A549 (cell line): ENCODE data around the gene THAP3. TPM values are rescaled to one million over a fixed set of nuclear protein-coding genes. Genes with fewer than 3 reads are reported as not detected.

ENCODE experiments used
- ATAC-seq, 2 experiments: fragments of 200-7000 bp in 1 of 2; fragments of >200 bp in 1 of 2; cut with Nextera tagmentation in 1 of 2; cut with Tn5 transposase in 1 of 2; 3 replicates each; pipeline versions ENCODE4 v1.8.0 to v1.9.1; 2018 to 2020; ENCODE audit warnings: mild to moderate bottlenecking in 1 of 2, moderate library complexity in 1 of 2
- CTCF ChIA-PET: fragments of 300-600 bp; sonication (Branson Sonifier 250); formaldehyde crosslinking; extraction: SDS; loops from one replicate; lab custom pipeline; 2021; ENCODE audit warnings: antibody characterized with exemption, inconsistent platforms; lab: Yijun Ruan, JAX
- POLR2A ChIA-PET: fragments of 350-600 bp; formaldehyde crosslinking; extraction: SDS; loops from one replicate; lab custom pipeline; 2021; ENCODE audit warnings: antibody characterized with exemption, inconsistent platforms; lab: Yijun Ruan, JAX
- DNase-seq, 2 experiments: peaks; one replicate each; pipeline versions ENCODE4 v3.0.0 to v3.0.0-alpha.2; 2011 to 2016; ENCODE audit warnings: low read depth in 1 of 2, low spot score in 1 of 2
- FAIRE-seq: peaks from 2 replicates; lab custom pipeline; 2011; peaks lifted over from hg19 to GRCh38; lab: Jason Lieb, UNC
- H3K27ac ChIP-seq, 2 experiments: fragments of >200 bp; sonication (Bioruptor Twin); formaldehyde crosslinking; 3 replicates each; pipeline ENCODE4 v1.5.1; 2016 to 2017
- H3K4me1 ChIP-seq: fragments of >200 bp; sonication (Bioruptor Twin); formaldehyde crosslinking; 3 replicates; pipeline ENCODE4 v1.6.1; 2016
- H3K4me2 ChIP-seq: fragments of >200 bp; sonication (Bioruptor Twin); formaldehyde crosslinking; 3 replicates; pipeline ENCODE4 v1.6.1; 2016
- H3K4me3 ChIP-seq: fragments of >200 bp; sonication (Bioruptor Twin); formaldehyde crosslinking; 3 replicates; pipeline ENCODE4 v1.5.1; 2016
- H3K9me3 ChIP-seq: fragments of >200 bp; sonication (Bioruptor Twin); formaldehyde crosslinking; 3 replicates; pipeline ENCODE4 v1.6.1; 2016
- CBX2 ChIP-seq: fragments of 200-600 bp; sonication (generic); IDR thresholded peaks from 2 replicates; pipeline ENCODE4 v1.6.1; 2016; ENCODE audit warnings: low read depth, mild to moderate bottlenecking, borderline replicate concordance
- CBX8 ChIP-seq: fragments of 200-600 bp; sonication (generic); IDR thresholded peaks from 2 replicates; pipeline ENCODE4 v1.6.1; 2016
- EHF ChIP-seq: fragments of 250-450 bp; sonication (Bioruptor Pico); IDR thresholded peaks from 2 replicates; pipeline ENCODE4 v1.5.0; 2020; ENCODE audit warnings: mild to moderate bottlenecking
- EP300 ChIP-seq, 2 experiments: fragments of >200 bp; sonication (Bioruptor Twin); formaldehyde crosslinking; IDR thresholded peaks; 2 replicates in 1 of 2; 3 replicates in 1 of 2; pipeline ENCODE4 v1.6.1; 2016 to 2017
- FOSB ChIP-seq: fragments of 250-450 bp; sonication (Bioruptor Pico); IDR thresholded peaks from 2 replicates; pipeline ENCODE4 v1.5.0; 2020; ENCODE audit warnings: mild to moderate bottlenecking, moderate library complexity
- FOSL2 ChIP-seq, 2 experiments: fragments of 450-650 bp in 1 of 2; fragments of >200 bp in 1 of 2; sonication (Bioruptor Twin) in 1 of 2; formaldehyde crosslinking; IDR thresholded peaks; 2 replicates each; pipeline versions ENCODE4 v1.5.0 to v1.6.1; 2016 to 2020; ENCODE audit warnings: mild to moderate bottlenecking in 1 of 2, moderate library complexity in 1 of 2
- HEYL ChIP-seq: fragments of 250-450 bp; sonication (Bioruptor Pico); IDR thresholded peaks from 2 replicates; pipeline ENCODE4 v1.8.0; 2021; ENCODE audit warnings: mild to moderate bottlenecking, moderate library complexity
- HOXB13 ChIP-seq: fragments of 250-450 bp; sonication (Bioruptor Pico); IDR thresholded peaks from 2 replicates; pipeline ENCODE4 v1.5.0; 2020; ENCODE audit warnings: low read depth, mild to moderate bottlenecking, moderate library complexity
- JUN ChIP-seq, 2 experiments: fragments of >200 bp; sonication (Bioruptor Twin); formaldehyde crosslinking; IDR thresholded peaks; 2 replicates in 1 of 2; 3 replicates in 1 of 2; pipeline ENCODE4 v1.6.1; 2016 to 2017
- KDM5A ChIP-seq: fragments of 200-600 bp; sonication (generic); IDR thresholded peaks from 2 replicates; pipeline ENCODE4 v1.6.1; 2016; ENCODE audit warnings: antibody characterized with exemption, mild to moderate bottlenecking
- MAFK ChIP-seq: fragments of 450-650 bp; IDR thresholded peaks from 2 replicates; pipeline ENCODE4 v1.6.1; 2014; ENCODE audit not compliant: partially characterized antibody
- NPAS2 ChIP-seq: fragments of 250-450 bp; sonication (Bioruptor Pico); IDR thresholded peaks from 2 replicates; pipeline ENCODE4 v1.8.0; 2022; ENCODE audit warnings: mild to moderate bottlenecking, moderate library complexity, borderline replicate concordance
- POLR2AphosphoS2 ChIP-seq: conservative IDR thresholded peaks from 2 replicates; pipeline ENCODE4 v1.6.1; 2012; ENCODE audit warnings: low read length, improper control_type of control experiment, inconsistent platforms
- ZC3H11A ChIP-seq: fragments of 450-650 bp; IDR thresholded peaks from 2 replicates; pipeline ENCODE4 v1.6.1; 2014; ENCODE audit warnings: antibody characterized with exemption, mild to moderate bottlenecking
- ZFP36 ChIP-seq: fragments of 450-650 bp; IDR thresholded peaks from 2 replicates; pipeline ENCODE4 v1.6.1; 2014; ENCODE audit warnings: borderline replicate concordance; ENCODE audit not compliant: partially characterized antibody
- ZSCAN20 ChIP-seq: fragments of 250-450 bp; sonication (Bioruptor Pico); IDR thresholded peaks from 2 replicates; pipeline ENCODE4 v1.8.0; 2022; ENCODE audit warnings: mild to moderate bottlenecking, moderate library complexity
- WGBS: methylation state at CpG from one replicate; pipeline ENCODE4 v1.1.6; 2017; ENCODE audit errors: missing lambda C conversion rate; 5-methylcytosine and 5-hydroxymethylcytosine counted together
- polyA plus RNA-seq, 4 experiments: library from polyadenylated mRNA; depleted of rRNA in 3 of 4; stranded (reverse); fragments of >200 nt; fragmentation: RNase III in 1 of 4; extraction: RNeasy Plus Mini Kit Qiagen cat#74134 plus additional on column Dnase treatment in 1 of 4; gene quantifications; 2 replicates in 3 of 4; 3 replicates in 1 of 4; pipeline ENCODE4 v1.2.3, GENCODE V29; 2011 to 2017
- TF ChIP-seq, protein P1 (sequence below): fragments of >200 bp; sonication (Bioruptor Twin); formaldehyde crosslinking; IDR thresholded peaks from 2 replicates; pipeline ENCODE4 v1.6.1; 2016
- TF ChIP-seq, protein P2 (sequence below): fragments of 250-450 bp; sonication (Bioruptor Pico); IDR thresholded peaks from 2 replicates; pipeline ENCODE4 v1.5.0; 2021; ENCODE audit warnings: mild to moderate bottlenecking, moderate library complexity, borderline replicate concordance
- TF ChIP-seq, protein P3 (sequence below): fragments of 250-450 bp; sonication (Bioruptor Pico); IDR thresholded peaks from 2 replicates; pipeline ENCODE4 v1.5.0; 2020; ENCODE audit warnings: low read depth, mild to moderate bottlenecking, moderate library complexity
- TF ChIP-seq, protein P4 (sequence below): fragments of >200 bp; sonication (Bioruptor Twin); formaldehyde crosslinking; IDR thresholded peaks from 3 replicates; pipeline ENCODE4 v1.5.1; 2016

THAP3 gene
- polyA plus RNA-seq, 2 of the 4 experiments (the other 2 are of a cell fraction) = 6.5 to 12.0 TPM

DNA sequence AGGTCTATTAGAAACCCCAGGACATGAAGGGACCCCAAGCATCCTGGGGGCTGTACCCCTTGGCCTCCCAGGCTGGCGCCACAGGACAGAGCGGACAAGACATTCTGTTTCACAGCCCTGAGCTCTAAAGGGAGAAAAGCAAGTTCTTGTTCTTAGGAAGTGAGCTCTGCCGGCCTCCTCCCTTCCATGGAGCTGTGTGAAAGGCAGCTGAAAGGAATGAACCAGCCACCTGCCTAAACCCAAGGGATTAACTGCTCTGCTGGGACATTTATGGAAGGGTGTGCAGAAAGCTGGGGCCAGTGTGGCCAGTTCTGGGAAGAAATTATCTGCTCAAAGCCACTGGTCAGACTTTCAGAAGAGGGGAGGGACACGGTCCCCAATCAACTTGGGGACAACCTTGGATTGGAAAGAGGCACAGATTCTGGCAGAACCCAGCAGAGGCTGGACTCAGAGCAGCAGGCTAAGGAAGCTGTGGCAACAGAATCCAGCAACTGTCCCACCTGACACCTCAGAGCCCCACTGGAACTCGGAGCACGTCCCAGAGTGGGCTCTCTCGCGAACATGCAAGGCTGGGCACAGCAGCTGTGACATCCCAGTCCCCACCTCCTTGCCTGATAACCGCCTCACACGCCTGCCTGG lies 24.1 kb upstream of the THAP3 start:
- ChIA-PET CTCF (interaction anchor here (0.6 to 2.3 kb wide), 4 partner anchors 12 to 47 kb away, joined by 3 to 6 read pairs (median 4); partner anchors contain the start of genes NOL9 and TAS1R1), POLR2A (interaction anchor here (0.7 kb wide), 1 partner anchor 20 kb away, joined by 3 read pairs; the partner anchor contains the start of gene ZBTB48)
- Histone ChIP-seq H3K4me3 (peak overlapping the region; percentile 72), H3K4me1 (peaks cover 13% of the 10 kb centered on the region; the same call in 2 of the 3 replicates), H3K4me2 (peak overlapping the region; percentile 90), H3K27ac (peak overlapping the region; percentile 81 to 93), H3K9me3 (no peaks in the 10 kb centered on the region)
- TF ChIP-seq ZFP36 = no peak
- TF ChIP-seq JUN (IDR thresholded peaks at IDR 0.05) = no peak
- TF ChIP-seq NPAS2 = no peak
- no peak for TF ChIP-seq FOSB (CRISPR knock-in tag)
- no peak for TF ChIP-seq ZC3H11A
- no peak for TF ChIP-seq ZSCAN20 (CRISPR knock-in tag)
- TF ChIP-seq, protein P1, sequence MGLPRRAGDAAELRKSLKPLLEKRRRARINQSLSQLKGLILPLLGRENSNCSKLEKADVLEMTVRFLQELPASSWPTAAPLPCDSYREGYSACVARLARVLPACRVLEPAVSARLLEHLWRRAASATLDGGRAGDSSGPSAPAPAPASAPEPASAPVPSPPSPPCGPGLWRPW = no peak
- no peak for TF ChIP-seq HOXB13 (CRISPR knock-in tag)
- TF ChIP-seq CBX2 = no peak
- no peak for TF ChIP-seq EHF (CRISPR knock-in tag)
- no peak for TF ChIP-seq MAFK
- TF ChIP-seq, protein P2, sequence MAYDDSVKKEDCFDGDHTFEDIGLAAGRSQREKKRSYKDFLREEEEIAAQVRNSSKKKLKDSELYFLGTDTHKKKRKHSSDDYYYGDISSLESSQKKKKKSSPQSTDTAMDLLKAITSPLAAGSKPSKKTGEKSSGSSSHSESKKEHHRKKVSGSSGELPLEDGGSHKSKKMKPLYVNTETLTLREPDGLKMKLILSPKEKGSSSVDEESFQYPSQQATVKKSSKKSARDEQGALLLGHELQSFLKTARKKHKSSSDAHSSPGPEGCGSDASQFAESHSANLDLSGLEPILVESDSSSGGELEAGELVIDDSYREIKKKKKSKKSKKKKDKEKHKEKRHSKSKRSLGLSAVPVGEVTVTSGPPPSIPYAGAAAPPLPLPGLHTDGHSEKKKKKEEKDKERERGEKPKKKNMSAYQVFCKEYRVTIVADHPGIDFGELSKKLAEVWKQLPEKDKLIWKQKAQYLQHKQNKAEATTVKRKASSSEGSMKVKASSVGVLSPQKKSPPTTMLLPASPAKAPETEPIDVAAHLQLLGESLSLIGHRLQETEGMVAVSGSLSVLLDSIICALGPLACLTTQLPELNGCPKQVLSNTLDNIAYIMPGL (CRISPR knock-in tag) = no peak
- TF ChIP-seq EP300 (IDR thresholded peaks at IDR 0.05) = no peak
- TF ChIP-seq POLR2AphosphoS2 = no peak
- TF ChIP-seq KDM5A = no peak
- no peak for TF ChIP-seq CBX8
- no peak for TF ChIP-seq FOSL2 (IDR thresholded peaks at IDR 0.05)
- TF ChIP-seq FOSL2 (CRISPR knock-in tag; IDR thresholded peaks at IDR 0.05) = no peak
- TF ChIP-seq, protein P3, sequence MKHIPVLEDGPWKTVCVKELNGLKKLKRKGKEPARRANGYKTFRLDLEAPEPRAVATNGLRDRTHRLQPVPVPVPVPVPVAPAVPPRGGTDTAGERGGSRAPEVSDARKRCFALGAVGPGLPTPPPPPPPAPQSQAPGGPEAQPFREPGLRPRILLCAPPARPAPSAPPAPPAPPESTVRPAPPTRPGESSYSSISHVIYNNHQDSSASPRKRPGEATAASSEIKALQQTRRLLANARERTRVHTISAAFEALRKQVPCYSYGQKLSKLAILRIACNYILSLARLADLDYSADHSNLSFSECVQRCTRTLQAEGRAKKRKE (CRISPR knock-in tag) = no peak
- TF ChIP-seq, protein P4, sequence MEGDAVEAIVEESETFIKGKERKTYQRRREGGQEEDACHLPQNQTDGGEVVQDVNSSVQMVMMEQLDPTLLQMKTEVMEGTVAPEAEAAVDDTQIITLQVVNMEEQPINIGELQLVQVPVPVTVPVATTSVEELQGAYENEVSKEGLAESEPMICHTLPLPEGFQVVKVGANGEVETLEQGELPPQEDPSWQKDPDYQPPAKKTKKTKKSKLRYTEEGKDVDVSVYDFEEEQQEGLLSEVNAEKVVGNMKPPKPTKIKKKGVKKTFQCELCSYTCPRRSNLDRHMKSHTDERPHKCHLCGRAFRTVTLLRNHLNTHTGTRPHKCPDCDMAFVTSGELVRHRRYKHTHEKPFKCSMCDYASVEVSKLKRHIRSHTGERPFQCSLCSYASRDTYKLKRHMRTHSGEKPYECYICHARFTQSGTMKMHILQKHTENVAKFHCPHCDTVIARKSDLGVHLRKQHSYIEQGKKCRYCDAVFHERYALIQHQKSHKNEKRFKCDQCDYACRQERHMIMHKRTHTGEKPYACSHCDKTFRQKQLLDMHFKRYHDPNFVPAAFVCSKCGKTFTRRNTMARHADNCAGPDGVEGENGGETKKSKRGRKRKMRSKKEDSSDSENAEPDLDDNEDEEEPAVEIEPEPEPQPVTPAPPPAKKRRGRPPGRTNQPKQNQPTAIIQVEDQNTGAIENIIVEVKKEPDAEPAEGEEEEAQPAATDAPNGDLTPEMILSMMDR = no peak
- no peak for TF ChIP-seq HEYL (CRISPR knock-in tag)
- no peak for FAIRE-seq
- DNase-seq = no peak
- ATAC-seq = peak in 1 of 2 experiments; percentile 12; a peak in 3 of 6 replicates
- 30% methylated on average over 10 of the region's 10 CpGs for WGBS
